HG03175 (cell line): ENCODE data around the gene PRPF40A.
A peak's percentile ranks its signal among the peaks of the same experiment; 100 is the strongest.

Source experiments
- ATAC-seq: cut with Tn5 transposase; IDR thresholded peaks from one replicate; pipeline ENCODE4 v1.9.1; 2021; ENCODE audit warnings: mild to moderate bottlenecking, moderate library complexity; ENCODE audit not compliant: unreplicated experiment

Gene PRPF40A

GRCh38 chr2:152655880-152656279 is 61.4 kb downstream of the PRPF40A start:
- ATAC-seq, result peak; percentile 51

- ATAC-seq, result no peak
Observed at GRCh38 chr2:152651834-152652233, 65.4 kb downstream of the PRPF40A start.

- ATAC-seq, result no peak
Observed at GRCh38 chr2:152650768-152651371, 66.4 kb downstream of the PRPF40A start.

- ATAC-seq, result no peak
Observed at GRCh38 chr2:152649997-152650396, 67.3 kb downstream of the PRPF40A start.

GRCh38 chr2:152648336-152648735 is 68.9 kb downstream of the PRPF40A start:
- no peak for ATAC-seq

- ATAC-seq, result no peak
Observed at GRCh38 chr2:152647552-152647951, 69.7 kb downstream of the PRPF40A start.

- no peak for ATAC-seq
Observed at GRCh38 chr2:152646775-152647174, 70.5 kb downstream of the PRPF40A start.

- ATAC-seq, result no peak
Observed at GRCh38 chr2:152646264-152646663, 71.0 kb downstream of the PRPF40A start.

GRCh38 chr2:152644189-152644873 is 72.9 kb downstream of the PRPF40A start:
- no peak for ATAC-seq

- ATAC-seq, result no peak
Observed at GRCh38 chr2:152638590-152638989, 78.7 kb downstream of the PRPF40A start.

- no peak for ATAC-seq
Observed at GRCh38 chr2:152638056-152638455, 79.2 kb downstream of the PRPF40A start.

GRCh38 chr2:152637251-152637650 is 80.0 kb downstream of the PRPF40A start:
- no peak for ATAC-seq

GRCh38 chr2:152635635-152636298 is 81.5 kb downstream of the PRPF40A start:
- peak; percentile 64 for ATAC-seq

GRCh38 chr2:152632736-152633135 is 84.5 kb downstream of the PRPF40A start:
- ATAC-seq, result no peak

GRCh38 chr2:152630466-152630865 is 86.8 kb downstream of the PRPF40A start:
- no peak for ATAC-seq

GRCh38 chr2:152629202-152629601 is 88.1 kb downstream of the PRPF40A start:
- no peak for ATAC-seq

- no peak for ATAC-seq
Observed at GRCh38 chr2:152627351-152627957, 89.8 kb downstream of the PRPF40A start.

- ATAC-seq, result no peak
Observed at GRCh38 chr2:152626911-152627339, 90.3 kb downstream of the PRPF40A start.

- ATAC-seq, result no peak
Observed at GRCh38 chr2:152624805-152625204, 92.5 kb downstream of the PRPF40A start.

GRCh38 chr2:152623775-152624174 is 93.5 kb downstream of the PRPF40A start:
- ATAC-seq, result no peak

GRCh38 chr2:152623076-152623740 is 94.1 kb downstream of the PRPF40A start:
- no peak for ATAC-seq
